RWPE2 (cell line): Measurements from ENCODE around the gene LPCAT2.

Experiments
- ATAC-seq: fragments of 200-7000 bp; cut with Tn5 transposase; 3 replicates; pipeline ENCODE4 v1.9.1; 2021; ENCODE audit warnings: low read depth
- DNase-seq: peaks from one replicate; pipeline ENCODE4 v3.0.0-alpha.2; 2020; ENCODE audit warnings: low spot score
- H3K27ac ChIP-seq: fragments of 450-650 bp; 2 replicates; pipeline ENCODE4 v1.5.1; 2017; ENCODE audit warnings: mild to moderate bottlenecking; ENCODE audit not compliant: poor library complexity, severe bottlenecking
- H3K27me3 ChIP-seq: fragments of 250-450 bp; sonication (Bioruptor Pico); 2 replicates; pipeline ENCODE4 v1.5.1; 2021; ENCODE audit warnings: mild to moderate bottlenecking, moderate library complexity; ENCODE audit not compliant: insufficient read depth, poor library complexity, severe bottlenecking
- H3K36me3 ChIP-seq: fragments of 250-450 bp; sonication (Bioruptor Pico); 2 replicates; pipeline ENCODE4 v1.5.1; 2020; ENCODE audit warnings: low read depth, mild to moderate bottlenecking, moderate library complexity
- H3K4me1 ChIP-seq: fragments of 250-450 bp; sonication (Bioruptor Pico); 2 replicates; pipeline ENCODE4 v1.5.1; 2021; ENCODE audit warnings: mild to moderate bottlenecking, moderate library complexity; ENCODE audit not compliant: insufficient read depth, poor library complexity, severe bottlenecking
- H3K4me3 ChIP-seq: fragments of 250-450 bp; sonication (Bioruptor Pico); 2 replicates; pipeline ENCODE4 v1.5.1; 2021; ENCODE audit warnings: mild to moderate bottlenecking, moderate library complexity; ENCODE audit not compliant: severe bottlenecking
- H3K9me3 ChIP-seq: fragments of 250-450 bp; sonication (Bioruptor Pico); 2 replicates; pipeline ENCODE4 v1.5.1; 2021; ENCODE audit warnings: mild to moderate bottlenecking, moderate library complexity; ENCODE audit not compliant: severe bottlenecking
- CTCF ChIP-seq: fragments of 450-650 bp; IDR thresholded peaks from one replicate; pipeline ENCODE4 v1.5.1; 2017; ENCODE audit warnings: mild to moderate bottlenecking, moderate library complexity; ENCODE audit not compliant: poor library complexity, severe bottlenecking

The LPCAT2 gene

GRCh38 chr16:55625843-55626242 lies 117.0 kb downstream of the LPCAT2 start:
- H3K36me3 ChIP-seq: no peaks in the 10 kb centered on the region
- no peaks in the 10 kb centered on the region for H3K4me1 ChIP-seq
- no peak for TF ChIP-seq CTCF
- H3K9me3 ChIP-seq: no peaks in the 10 kb centered on the region
- DNase-seq (no peak), ATAC-seq (no peak)
- H3K4me3 ChIP-seq: no peak overlapping the region
- no peak overlapping the region for H3K27ac ChIP-seq
- H3K27me3 ChIP-seq: no peaks in the 10 kb centered on the region

- H3K4me1 ChIP-seq: no peaks in the 10 kb centered on the region
- TF ChIP-seq CTCF: no peak
- H3K27me3 ChIP-seq: no peaks in the 10 kb centered on the region
- peaks cover 11% of the 10 kb centered on the region for H3K9me3 ChIP-seq
- H3K36me3 ChIP-seq: no peaks in the 10 kb centered on the region
- no peak overlapping the region for H3K27ac ChIP-seq
- H3K4me3 ChIP-seq: no peak overlapping the region
- ATAC-seq (no peak), DNase-seq (no peak)
Measured at GRCh38 chr16:55628306-55628968, 119.6 kb downstream of the LPCAT2 start.

- DNase-seq (no peak), ATAC-seq (no peak)
- Histone ChIP-seq H3K36me3 (no peaks in the 10 kb centered on the region), H3K4me3 (no peak overlapping the region), H3K27ac (no peak overlapping the region), H3K9me3 (peaks cover 11% of the 10 kb centered on the region), H3K27me3 (no peaks in the 10 kb centered on the region), H3K4me1 (no peaks in the 10 kb centered on the region)
- TF ChIP-seq CTCF: no peak
Measured at GRCh38 chr16:55630774-55631173, 121.9 kb downstream of the LPCAT2 start.

- Histone ChIP-seq H3K27ac (no peak overlapping the region), H3K36me3 (no peaks in the 10 kb centered on the region), H3K4me3 (no peak overlapping the region), H3K9me3 (peaks cover 11% of the 10 kb centered on the region), H3K27me3 (no peaks in the 10 kb centered on the region), H3K4me1 (no peaks in the 10 kb centered on the region)
- no peak for ATAC-seq
- no peak for TF ChIP-seq CTCF
- DNase-seq: no peak
Measured at GRCh38 chr16:55632259-55632658, 123.4 kb downstream of the LPCAT2 start.

- Histone ChIP-seq H3K27ac (no peak overlapping the region), H3K27me3 (no peaks in the 10 kb centered on the region), H3K9me3 (peaks cover 11% of the 10 kb centered on the region), H3K4me3 (no peak overlapping the region), H3K36me3 (no peaks in the 10 kb centered on the region), H3K4me1 (no peaks in the 10 kb centered on the region)
- DNase-seq: no peak
- TF ChIP-seq CTCF: no peak
- no peak for ATAC-seq
Measured at GRCh38 chr16:55634193-55634592, 125.3 kb downstream of the LPCAT2 start.
